Stomach (tissue), 4 donors: ENCODE data around the gene GNAS.

Source experiments
- CTCF ChIP-seq, 7 experiments: fragments of 450-650 bp in 4 of 7; fragments of 200-600 bp in 3 of 7; sonication (generic) in 3 of 7; IDR thresholded peaks; one replicate each; pipeline ENCODE4 v1.5.1; 2016 to 2019; ENCODE audit warnings: antibody characterized with exemption in 7 of 7, control low read depth in 2 of 7, mild to moderate bottlenecking in 1 of 7
- EP300 ChIP-seq: sonication (generic); formaldehyde crosslinking; IDR thresholded peaks from one replicate; pipeline ENCODE4 v1.6.1; 2017; ENCODE audit warnings: antibody characterized with exemption
- POLR2A ChIP-seq, 4 donors: fragments of 450-650 bp; IDR thresholded peaks; one replicate each; pipeline ENCODE4 v1.6.1; 2016; ENCODE audit warnings: antibody characterized with exemption in 4 of 4, control low read depth in 2 of 4, mild to moderate bottlenecking in 1 of 4, moderate library complexity in 1 of 4
- POLR2AphosphoS5 ChIP-seq, 3 donors: sonication (generic); formaldehyde crosslinking; IDR thresholded peaks; one replicate each; pipeline ENCODE4 v1.6.1; 2016; ENCODE audit warnings: antibody characterized with exemption in 3 of 3

GRCh38 chr20:58884966-58885365, 32.5 kb downstream of the GNAS start:
- TF ChIP-seq CTCF (IDR thresholded peaks at IDR 0.05) (no peak), EP300 (no peak), POLR2A (IDR thresholded peaks at IDR 0.05) (no peak), POLR2AphosphoS5 (IDR thresholded peaks at IDR 0.05) (no peak)
